Gastrocnemius medialis (tissue), 4 donors: Measurements from ENCODE around the gene PACSIN1. TPM values are rescaled to one million over a fixed set of nuclear protein-coding genes. Genes with fewer than 3 reads are reported as not detected.

Experiments used
- ATAC-seq, 2 donors: fragments of 150-250 bp; one replicate each; pipeline ENCODE4 v1.9.1; 2016
- DNase-seq, 2 donors: peaks; one replicate each; pipeline ENCODE4 v3.0.0-alpha.2; 2019
- H3K27ac ChIP-seq, 4 donors: fragments of 200-600 bp; sonication (generic); 1 replicate in 1 of 4; 2 replicates in 3 of 4; pipeline ENCODE4 v1.5.1; 2016 to 2018; ENCODE audit warnings: mild to moderate bottlenecking in 2 of 4, moderate library complexity in 1 of 4
- H3K27me3 ChIP-seq, 3 donors: fragments of 200-600 bp; sonication (generic) in 2 of 3; 1 replicate in 1 of 3; 2 replicates in 2 of 3; pipeline versions ENCODE4 v1.5.1 to v1.6.0; 2016 to 2019; ENCODE audit warnings: mild to moderate bottlenecking in 1 of 3, moderate library complexity in 1 of 3
- H3K36me3 ChIP-seq, 2 donors: fragments of 200-600 bp; sonication (generic) in 1 of 2; one replicate each; pipeline ENCODE4 v1.5.1; 2017 to 2018
- H3K4me1 ChIP-seq, 2 donors: fragments of 200-600 bp; sonication (generic) in 1 of 2; one replicate each; pipeline ENCODE4 v1.5.1; 2016 to 2017; ENCODE audit warnings: mild to moderate bottlenecking in 2 of 2
- H3K4me3 ChIP-seq, 4 donors: fragments of 200-600 bp; sonication (generic) in 3 of 4; 1 replicate in 1 of 4; 2 replicates in 3 of 4; pipeline ENCODE4 v1.5.1; 2016 to 2019; ENCODE audit warnings: mild to moderate bottlenecking in 2 of 4
- H3K9me3 ChIP-seq, 3 donors: fragments of 200-600 bp; sonication (generic) in 2 of 3; 1 replicate in 1 of 3; 2 replicates in 2 of 3; pipeline ENCODE4 v1.5.1; 2016 to 2019
- CTCF ChIP-seq, 5 experiments: fragments of 450-650 bp in 3 of 5; fragments of 200-600 bp in 2 of 5; sonication (generic) in 2 of 5; IDR thresholded peaks in 4 of 5; conservative IDR thresholded peaks in 1 of 5; 1 replicate in 4 of 5; 2 replicates in 1 of 5; pipeline ENCODE4 v1.5.1; 2016 to 2019; ENCODE audit warnings: antibody characterized with exemption in 5 of 5, mild to moderate bottlenecking in 3 of 5, moderate library complexity in 3 of 5
- POLR2A ChIP-seq, 2 donors: fragments of 450-650 bp; IDR thresholded peaks; one replicate each; pipeline ENCODE4 v1.6.1; 2017; ENCODE audit warnings: antibody characterized with exemption in 2 of 2, mild to moderate bottlenecking in 2 of 2, moderate library complexity in 2 of 2
- in situ Hi-C, 4 donors: fragments of 200-750 bp; cut with MboI; loops; one replicate each; pipeline versions ENCODE4 v1.15.0 to v1.8.0; 2017; ENCODE audit warnings: low sequenced_read_pairs in 4 of 4
- intact Hi-C: fragments of 100-400 bp; cut with DNase I; formaldehyde crosslinking; loops from one replicate; pipeline ENCODE4 v1.15.1; 2023; ENCODE audit warnings: low total_unique reads
- total RNA-seq, 4 donors: library from RNA; depleted of rRNA; stranded (reverse); fragments of >200 nt; gene quantifications; one replicate each; pipeline versions ENCODE4 v1.1.0 to v1.2.3, GENCODE V29; 2016

PACSIN1 gene
- total RNA-seq, 4 donors from 2014 or later: not detected

- no peak for DNase-seq
- ATAC-seq: no peak
- Histone ChIP-seq H3K4me1 (no peaks in the 10 kb centered on the region), H3K9me3 (no peaks in the 10 kb centered on the region), H3K27ac (no peak overlapping the region), H3K4me3 (no peak overlapping the region), H3K36me3 (no peaks in the 10 kb centered on the region), H3K27me3 (peaks cover 0 to under 1% (median 0%) of the 10 kb centered on the region in 3 donors)
- in situ Hi-C loops: no loop called here
- intact Hi-C loops: no loop called here
- TF ChIP-seq CTCF (IDR thresholded peaks at IDR 0.05 in 4 of 5, conservative IDR thresholded peaks at IDR 0.05 in 1 of 5) (no peak), POLR2A (IDR thresholded peaks at IDR 0.05) (no peak)
Observed at GRCh38 chr6:34576286-34576955, 110.5 kb downstream of the PACSIN1 start.

GRCh38 chr6:34578445-34579262, 112.8 kb downstream of the PACSIN1 start:
- no peak for ATAC-seq
- H3K36me3 ChIP-seq: no peaks in the 10 kb centered on the region
- no peak overlapping the region for H3K4me3 ChIP-seq
- H3K4me1 ChIP-seq: no peaks in the 10 kb centered on the region
- in situ Hi-C loops (no loop called here), intact Hi-C loops (no loop called here)
- H3K9me3 ChIP-seq: no peaks in the 10 kb centered on the region
- no peak for DNase-seq
- H3K27me3 ChIP-seq: no peaks in the 10 kb centered on the region
- no peak overlapping the region for H3K27ac ChIP-seq
- TF ChIP-seq POLR2A (IDR thresholded peaks at IDR 0.05): no peak
- no peak for TF ChIP-seq CTCF (IDR thresholded peaks at IDR 0.05 in 4 of 5, conservative IDR thresholded peaks at IDR 0.05 in 1 of 5)

- Histone ChIP-seq H3K27ac (no peak overlapping the region), H3K9me3 (no peaks in the 10 kb centered on the region), H3K27me3 (no peaks in the 10 kb centered on the region), H3K36me3 (no peaks in the 10 kb centered on the region), H3K4me3 (no peak overlapping the region), H3K4me1 (peaks cover 8 to 11% of the 10 kb centered on the region in 2 donors)
- no peak for TF ChIP-seq POLR2A (IDR thresholded peaks at IDR 0.05)
- TF ChIP-seq CTCF (IDR thresholded peaks at IDR 0.05 in 4 of 5, conservative IDR thresholded peaks at IDR 0.05 in 1 of 5): no peak
- no peak for DNase-seq
- in situ Hi-C loops: no loop called here
- no peak for ATAC-seq
- intact Hi-C loops: no loop called here
Observed at GRCh38 chr6:34580707-34581560, 115.1 kb downstream of the PACSIN1 start.

- Histone ChIP-seq H3K4me3 (no peak overlapping the region), H3K27ac (no peak overlapping the region), H3K27me3 (no peaks in the 10 kb centered on the region), H3K36me3 (no peaks in the 10 kb centered on the region), H3K4me1 (peaks cover 10 to 12% of the 10 kb centered on the region in 2 donors), H3K9me3 (no peaks in the 10 kb centered on the region)
- TF ChIP-seq POLR2A (IDR thresholded peaks at IDR 0.05) (no peak), CTCF (IDR thresholded peaks at IDR 0.05 in 4 of 5, conservative IDR thresholded peaks at IDR 0.05 in 1 of 5) (no peak)
- in situ Hi-C loops (no loop called here), intact Hi-C loops (no loop called here)
- ATAC-seq (no peak), DNase-seq (no peak)
Observed at GRCh38 chr6:34581561-34581920, 115.7 kb downstream of the PACSIN1 start.
